ENCODE results near the gene ENDOV.

ENDOV gene

GRCh38 chr17:80414803-80415625 is at the start of gene ENDOV:
ENDOV (plus strand) TSS chr17:80415167; CDS start chr17:80415195, 28 bp downstream.
- DNase-seq (ENCODE audit: low spot score): peak; percentile 95

- no peak for DNase-seq (ENCODE audit: low spot score)
Observed at GRCh38 chr17:80365983-80366382, 49.0 kb upstream of the ENDOV start.

- DNase-seq (ENCODE audit: low spot score): no peak
Observed at GRCh38 chr17:80367503-80367902, 47.5 kb upstream of the ENDOV start.

- no peak for DNase-seq (ENCODE audit: low spot score)
Observed at GRCh38 chr17:80371196-80371595, 43.8 kb upstream of the ENDOV start.

- no peak for DNase-seq (ENCODE audit: low spot score)
Observed at GRCh38 chr17:80372456-80372855, 42.5 kb upstream of the ENDOV start.

GRCh38 chr17:80372922-80373570 is 41.9 kb upstream of the ENDOV start:
- no peak for DNase-seq (ENCODE audit: low spot score)

GRCh38 chr17:80374039-80374731 is 40.8 kb upstream of the ENDOV start:
- DNase-seq (ENCODE audit: low spot score): no peak

- no peak for DNase-seq (ENCODE audit: low spot score)
Observed at GRCh38 chr17:80374732-80375585, 40.0 kb upstream of the ENDOV start.

- no peak for DNase-seq (ENCODE audit: low spot score)
Observed at GRCh38 chr17:80376531-80376930, 38.4 kb upstream of the ENDOV start.

- DNase-seq (ENCODE audit: low spot score): no peak
Observed at GRCh38 chr17:80377798-80378197, 37.2 kb upstream of the ENDOV start.

GRCh38 chr17:80379348-80379747 is 35.6 kb upstream of the ENDOV start:
- DNase-seq (ENCODE audit: low spot score): no peak

- no peak for DNase-seq (ENCODE audit: low spot score)
Observed at GRCh38 chr17:80380068-80380467, 34.9 kb upstream of the ENDOV start.

GRCh38 chr17:80380555-80381002 is 34.4 kb upstream of the ENDOV start:
- no peak for DNase-seq (ENCODE audit: low spot score)

GRCh38 chr17:80381416-80381923 is 33.5 kb upstream of the ENDOV start:
- no peak for DNase-seq (ENCODE audit: low spot score)

- DNase-seq (ENCODE audit: low spot score): no peak
Observed at GRCh38 chr17:80382446-80382845, 32.5 kb upstream of the ENDOV start.

- no peak for DNase-seq (ENCODE audit: low spot score)
Observed at GRCh38 chr17:80382956-80383355, 32.0 kb upstream of the ENDOV start.

- no peak for DNase-seq (ENCODE audit: low spot score)
Observed at GRCh38 chr17:80384078-80384960, 30.6 kb upstream of the ENDOV start.

GRCh38 chr17:80385046-80385445 is 29.9 kb upstream of the ENDOV start:
- DNase-seq (ENCODE audit: low spot score): no peak

GRCh38 chr17:80386341-80386740 is 28.6 kb upstream of the ENDOV start:
- no peak for DNase-seq (ENCODE audit: low spot score)

GRCh38 chr17:80387071-80387470 is 27.9 kb upstream of the ENDOV start:
- no peak for DNase-seq (ENCODE audit: low spot score)

GRCh38 chr17:80388175-80388574 is 26.8 kb upstream of the ENDOV start:
- DNase-seq (ENCODE audit: low spot score): no peak

All from hematopoietic multipotent progenitor cell treated with erythropoietin and hydrocortisone succinate and interleukin-3 and kit ligand, for 15 days (in vitro differentiated cells).